ENCODE measurements around the gene ZNF618.

The ZNF618 gene

DNA sequence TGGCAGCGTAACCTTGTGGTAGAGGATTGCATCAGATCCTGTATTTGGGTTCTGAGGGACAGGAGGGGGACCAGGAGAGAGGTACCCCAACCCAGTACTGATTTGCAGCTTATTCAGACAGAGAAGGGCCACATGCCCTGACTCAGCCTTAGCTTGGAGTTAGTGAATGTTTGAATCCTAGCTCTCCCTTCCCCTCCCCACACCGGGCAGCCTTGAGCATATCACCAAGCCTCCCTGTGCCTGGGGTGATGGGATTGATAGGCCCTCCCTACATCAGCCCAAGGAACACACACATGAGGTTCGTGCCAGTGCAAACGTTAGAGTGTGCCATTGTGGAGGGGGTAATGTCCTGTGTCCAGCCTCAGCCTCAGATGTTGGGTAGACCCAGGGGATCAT is 130.0 kb downstream of the ZNF618 start:
- no peak for DNase-seq

DNA sequence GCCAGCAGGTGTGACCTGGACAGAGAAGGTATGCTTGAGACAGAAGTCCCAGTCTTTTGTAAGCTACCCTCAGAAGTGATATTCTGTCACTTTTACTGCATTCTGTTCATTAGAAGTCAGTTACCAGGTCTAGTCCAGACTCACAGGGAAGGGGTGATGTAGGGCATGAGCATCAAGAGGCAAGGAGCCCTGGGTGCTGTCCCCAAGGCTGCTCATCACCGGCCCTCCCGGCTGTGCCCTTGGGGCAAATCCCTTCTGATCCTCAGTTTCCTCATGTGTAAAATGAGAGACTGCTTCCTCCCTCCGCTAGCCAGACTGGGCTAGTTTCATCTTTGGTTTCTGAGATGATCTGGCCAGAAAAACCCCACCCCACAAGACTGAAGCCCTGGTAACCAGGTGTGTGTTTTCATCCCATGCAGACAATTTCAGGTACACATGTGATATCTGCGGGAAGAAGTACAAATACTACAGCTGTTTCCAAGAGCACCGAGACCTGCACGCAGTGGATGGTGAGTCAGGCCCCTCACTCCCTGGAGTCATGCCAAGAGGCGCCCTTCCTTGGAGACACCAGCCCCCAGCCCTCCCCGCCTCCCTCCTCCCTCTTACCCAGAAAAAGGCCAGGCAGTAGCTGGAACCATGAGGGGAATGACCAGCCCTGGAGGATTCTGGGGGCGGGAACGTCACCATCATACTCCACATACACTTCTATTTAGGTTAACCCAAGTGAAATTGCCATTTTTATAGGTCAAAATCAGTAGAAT is 131.0 kb downstream of the ZNF618 start:
- no peak for DNase-seq

DNA sequence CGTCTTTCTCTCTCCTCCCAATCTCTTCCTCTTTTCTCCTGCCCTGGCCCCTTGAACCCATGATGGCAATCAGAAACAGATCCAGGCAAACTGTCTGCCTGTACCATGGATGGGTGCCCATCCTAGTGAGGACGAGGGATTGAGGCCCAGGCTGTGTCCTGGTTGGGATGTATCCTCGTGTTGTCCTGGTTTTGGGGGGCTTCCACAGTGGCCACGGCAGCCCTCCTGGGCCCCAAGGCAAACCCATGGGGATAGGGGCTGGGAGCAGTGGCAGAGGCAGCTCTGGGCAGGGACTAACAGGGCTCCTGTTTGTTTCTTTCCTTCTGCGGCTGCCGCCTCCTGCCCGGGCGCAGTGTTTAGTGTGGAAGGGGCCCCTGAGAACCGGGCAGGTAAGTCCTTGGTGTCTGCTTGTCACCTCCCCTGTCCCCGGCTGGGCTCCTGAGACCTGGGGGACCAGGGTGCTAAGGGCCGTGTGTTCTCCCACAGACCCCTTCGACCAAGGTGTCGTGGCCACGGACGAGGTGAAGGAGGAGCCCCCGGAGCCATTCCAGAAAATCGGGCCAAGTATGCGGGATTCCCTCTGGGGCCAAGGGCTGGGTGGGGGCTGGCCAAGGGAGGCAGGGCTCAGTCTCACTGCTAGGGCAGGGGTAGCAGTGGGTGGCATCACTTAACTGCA is 132.0 kb downstream of the ZNF618 start:
- DNase-seq = no peak

DNA sequence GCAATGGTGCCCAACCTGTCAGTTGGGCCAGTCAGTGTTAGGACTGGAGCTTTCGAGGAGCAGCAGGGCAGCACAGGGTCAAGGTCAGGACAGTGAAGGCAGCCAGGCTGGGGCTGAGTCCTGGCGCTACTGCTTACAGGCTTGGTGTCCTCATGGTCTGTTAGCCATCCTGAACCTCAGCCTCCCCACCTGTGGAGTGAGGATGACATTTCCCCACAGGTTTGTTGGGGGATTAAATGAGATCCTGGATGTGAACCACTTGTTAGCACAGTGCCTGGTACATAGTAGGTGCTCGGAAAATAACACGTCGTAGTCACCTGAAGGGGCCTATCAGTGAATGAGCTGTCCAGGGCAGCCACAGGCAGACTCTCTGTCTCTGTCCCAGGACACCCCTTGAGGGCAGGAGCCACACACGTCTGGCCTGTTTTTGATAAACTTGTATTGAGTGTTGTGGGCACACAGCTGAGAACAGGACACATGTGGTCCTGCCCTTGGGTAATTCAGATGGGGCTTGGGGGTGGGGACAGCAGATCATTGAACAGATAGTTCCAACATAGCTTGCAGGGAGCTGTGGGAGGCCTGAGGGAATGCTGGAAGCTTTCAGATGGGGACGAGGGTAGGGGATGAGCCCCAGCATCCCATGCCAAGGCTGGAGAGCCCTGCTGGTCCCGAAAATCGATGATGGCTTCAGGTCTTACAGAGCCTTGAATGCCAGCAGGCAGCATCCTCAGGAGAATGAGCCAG is 132.7 kb downstream of the ZNF618 start:
- no peak for DNase-seq

GRCh38 chr9:114011313-114011712 is 135.2 kb downstream of the ZNF618 start:
- DNase-seq = no peak

DNA sequence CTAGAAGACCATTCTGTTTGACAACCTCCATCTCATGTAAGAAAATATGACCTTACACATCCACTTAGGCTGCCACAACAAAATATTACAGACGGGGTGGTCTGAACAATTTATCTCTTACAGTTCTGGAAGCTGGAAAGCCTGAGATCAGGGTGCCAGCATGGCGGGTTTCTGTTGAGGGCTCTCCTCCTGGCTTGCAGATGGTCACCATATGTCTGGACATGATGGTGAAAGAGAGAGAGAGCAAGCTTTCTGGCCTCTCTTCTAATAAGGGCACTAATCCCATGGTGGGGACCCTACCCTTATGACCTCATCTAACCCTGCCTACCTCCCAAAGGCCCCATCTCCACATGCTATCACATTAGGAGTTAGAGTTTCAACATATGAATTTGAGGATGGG is 136.0 kb downstream of the ZNF618 start:
- no peak for DNase-seq

GRCh38 chr9:114014044-114014443 is 137.9 kb downstream of the ZNF618 start:
- no peak for DNase-seq

DNA sequence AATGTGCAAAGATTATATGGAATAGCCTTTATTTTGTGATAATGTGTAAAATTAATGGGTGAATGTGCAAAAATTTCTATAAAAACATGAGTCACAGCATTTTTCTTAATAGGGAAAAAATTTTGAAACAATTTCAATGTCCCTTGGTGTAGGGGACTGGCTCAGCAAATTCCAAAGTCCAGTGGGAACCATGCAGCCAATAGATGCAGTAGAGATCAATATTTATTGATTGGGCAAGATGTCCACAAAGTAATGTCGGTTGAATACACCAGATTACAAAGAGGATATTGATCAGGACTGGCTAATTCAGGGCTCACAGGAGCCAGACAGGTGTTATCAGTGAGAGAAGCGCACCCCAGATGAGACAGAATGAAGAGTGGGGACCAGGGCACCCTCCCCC is 139.5 kb downstream of the ZNF618 start:
- no peak for DNase-seq

DNA sequence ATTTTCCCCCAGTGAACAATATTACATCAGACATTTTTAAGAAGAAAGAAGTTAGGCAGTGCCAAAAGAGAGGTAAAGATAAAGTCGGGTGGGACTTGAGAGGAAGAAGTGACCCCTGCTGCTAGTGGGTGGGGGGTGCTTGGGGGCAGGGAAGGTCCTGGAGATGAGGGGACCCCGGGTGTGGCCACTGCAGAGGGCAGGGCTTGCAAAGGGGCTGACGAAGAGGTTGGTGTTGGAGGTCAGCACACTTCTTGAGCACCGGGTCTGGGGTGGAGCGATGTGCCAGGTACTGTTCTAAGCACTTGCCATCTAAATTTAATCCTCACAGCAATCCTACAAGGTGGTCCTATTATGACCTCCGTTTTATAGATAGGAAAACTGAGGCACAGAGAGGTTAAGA is 140.0 kb downstream of the ZNF618 start:
- no peak for DNase-seq

GRCh38 chr9:114016629-114017423 is 140.7 kb downstream of the ZNF618 start:
- no peak for DNase-seq

- no peak for DNase-seq
Measured at GRCh38 chr9:114017741-114018715, 141.9 kb downstream of the ZNF618 start.

DNA sequence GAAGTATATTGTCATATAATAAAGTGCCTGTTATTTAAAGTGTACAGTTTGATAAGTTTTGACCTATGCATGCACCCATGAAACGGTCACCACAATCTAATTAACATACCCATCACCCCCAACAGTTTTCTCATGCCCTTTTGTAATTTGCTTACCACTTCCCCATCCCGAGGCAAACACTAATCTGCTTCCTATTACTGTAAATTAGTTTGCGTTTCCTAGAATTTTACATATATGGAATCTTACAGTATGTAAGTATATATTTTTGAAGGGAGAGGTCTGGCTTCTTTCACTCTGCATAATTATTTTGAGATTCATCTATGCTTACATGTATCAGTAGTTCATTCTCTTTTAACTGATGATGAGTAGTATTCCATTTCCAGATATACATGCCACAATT is 145.5 kb downstream of the ZNF618 start:
- no peak for DNase-seq

GRCh38 chr9:114023961-114024360 is 147.9 kb downstream of the ZNF618 start:
- no peak for DNase-seq

DNA sequence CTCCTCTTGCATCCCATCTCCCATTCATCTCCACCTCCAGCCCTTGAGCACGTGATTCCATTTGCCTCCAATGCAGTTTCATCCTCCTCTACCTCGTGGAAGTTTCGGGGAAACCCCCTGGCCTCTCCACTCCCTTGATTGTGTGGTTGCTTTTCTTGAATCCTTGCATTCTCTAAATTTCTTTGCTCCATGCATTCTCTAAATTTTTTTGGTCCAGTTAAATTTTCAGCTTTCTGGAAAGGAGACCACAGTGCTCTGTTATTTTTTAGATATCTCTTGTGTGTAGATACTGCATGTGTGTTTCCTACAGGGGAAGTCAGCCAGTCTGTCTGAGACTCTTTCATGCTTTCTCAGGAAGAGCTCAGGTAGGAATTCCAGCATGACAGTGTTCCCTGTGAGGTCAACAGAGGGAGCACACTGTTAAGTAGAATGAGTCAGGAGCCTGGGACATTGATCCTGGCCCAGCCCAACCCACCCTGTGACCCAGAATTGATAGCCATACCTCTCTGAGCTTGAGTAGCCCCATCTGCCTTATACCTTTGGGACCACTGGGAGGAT is 149.2 kb downstream of the ZNF618 start:
- DNase-seq = no peak

- no peak for DNase-seq
Measured at GRCh38 chr9:114025760-114026159, 149.7 kb downstream of the ZNF618 start.

DNA sequence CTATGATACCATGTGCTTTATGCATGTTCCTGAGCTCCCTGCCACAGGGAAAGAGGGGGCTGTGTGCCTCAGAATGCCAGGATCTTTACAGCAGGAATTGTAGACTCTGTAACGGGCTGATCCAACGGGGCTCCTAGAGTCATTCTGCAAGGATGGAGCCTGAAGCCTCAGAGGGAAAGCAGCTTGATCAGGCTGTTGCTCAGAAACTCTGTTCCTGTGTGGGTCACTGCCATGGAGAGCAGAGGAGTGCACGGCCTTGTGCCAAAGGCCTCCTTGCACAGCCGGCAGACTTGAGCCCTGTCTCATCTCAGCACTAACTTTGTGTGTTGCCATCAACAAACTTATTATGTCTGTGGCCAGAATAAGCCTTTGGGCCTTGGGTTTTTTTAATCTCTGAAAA is 150.2 kb downstream of the ZNF618 start:
- DNase-seq = no peak

DNA sequence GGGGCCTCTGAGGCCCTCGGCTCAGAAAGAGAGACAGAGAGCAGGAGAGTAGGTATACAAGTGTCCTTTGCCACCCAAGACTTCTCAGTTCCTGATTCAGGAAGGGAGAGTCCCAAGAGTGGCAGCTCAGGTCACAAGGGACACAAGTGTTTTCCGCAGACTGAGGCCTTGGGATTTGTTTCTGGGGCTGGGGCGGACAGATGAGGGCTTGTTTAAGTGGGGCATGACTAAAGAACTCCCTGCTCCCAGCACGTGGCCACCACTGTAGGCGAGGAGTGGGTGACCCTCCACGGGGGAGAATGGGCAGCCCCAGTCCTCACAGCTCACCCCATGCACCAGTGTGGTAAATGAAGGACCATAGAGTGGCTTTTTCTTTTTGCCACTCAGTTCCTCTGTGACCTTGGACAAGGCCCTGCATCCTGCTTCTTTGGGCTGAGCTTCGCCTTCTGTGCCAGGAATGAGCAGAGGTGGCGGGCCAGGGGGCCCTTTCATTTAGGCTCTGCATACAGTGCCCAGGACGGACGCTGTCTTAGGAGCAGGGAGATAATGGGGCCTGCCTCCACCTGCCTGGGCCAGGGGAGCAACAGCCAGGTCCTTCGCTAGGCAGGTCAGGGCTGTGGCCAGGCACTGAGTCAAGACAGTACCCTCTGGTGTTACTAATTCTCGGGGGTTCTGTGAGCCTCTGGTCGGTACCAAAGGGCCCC is 151.2 kb downstream of the ZNF618 start:
- no peak for DNase-seq

DNA sequence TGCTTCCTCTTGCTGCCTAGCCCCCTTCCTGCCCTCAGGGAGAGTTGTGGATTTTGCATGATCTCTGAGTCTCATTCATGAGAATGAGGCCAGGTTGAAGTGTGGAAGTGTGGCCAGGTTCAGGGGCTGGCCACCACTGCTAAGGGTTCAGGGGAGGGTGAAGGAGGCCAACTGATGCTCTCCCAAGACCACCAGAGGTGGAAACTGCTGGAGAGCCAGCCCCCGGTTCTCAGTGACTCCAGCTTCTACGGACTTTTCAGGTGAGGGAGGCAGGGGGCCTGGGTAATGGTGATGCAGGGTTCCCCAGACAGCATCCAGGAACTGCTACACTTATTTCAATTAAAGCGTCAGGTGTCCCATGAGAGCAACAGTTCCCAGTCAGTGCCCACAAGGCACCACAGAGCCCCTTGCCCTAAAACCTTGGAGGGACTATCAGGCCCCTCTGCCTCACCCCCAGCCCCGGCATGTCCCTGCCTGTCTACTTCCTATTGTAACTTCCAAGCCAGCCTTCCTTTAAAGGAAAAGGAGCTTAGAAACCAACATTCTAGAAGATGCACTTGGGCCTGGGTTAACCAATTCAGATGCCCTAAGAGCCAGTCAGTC is 151.9 kb downstream of the ZNF618 start:
- DNase-seq = no peak

DNA sequence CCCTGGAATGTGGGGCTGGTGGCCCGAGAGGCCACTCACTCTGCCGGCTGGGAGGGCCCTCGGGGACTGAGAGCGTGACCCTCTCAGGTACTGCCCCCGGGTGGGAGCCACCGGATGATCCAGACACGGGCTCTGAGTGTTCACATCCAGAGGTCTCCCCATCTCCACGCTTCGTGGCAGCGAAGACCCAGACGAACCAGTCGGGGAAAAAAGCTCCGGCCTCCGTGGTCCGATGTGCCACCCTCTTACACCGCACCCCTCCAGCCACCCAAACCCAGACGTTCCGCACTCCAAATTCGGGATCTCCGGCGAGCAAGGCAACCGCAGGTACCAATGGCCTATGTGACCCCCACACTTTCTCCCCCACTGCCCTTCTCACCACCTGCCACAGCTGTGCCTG is 152.5 kb downstream of the ZNF618 start:
- no peak for DNase-seq

Data from NCI-H1417 treated with DMSO at 0.1 percent for 48 hours (cell line).